Testis (tissue), 2 donors: ENCODE data around the gene RASGEF1B.

Experiments
- POLR2A ChIP-seq: fragments of 450-650 bp; IDR thresholded peaks from one replicate; pipeline ENCODE4 v1.6.1; 2017; ENCODE audit warnings: antibody characterized with exemption, mild to moderate bottlenecking, moderate library complexity
- TF ChIP-seq, protein P1 (sequence below), 3 experiments: fragments of 450-650 bp in 2 of 3; fragments of 200-600 bp in 1 of 3; sonication (generic) in 1 of 3; IDR thresholded peaks; one replicate each; pipeline ENCODE4 v1.5.1; 2016 to 2019; ENCODE audit warnings: antibody characterized with exemption in 3 of 3, mild to moderate bottlenecking in 2 of 3, moderate library complexity in 1 of 3

- TF ChIP-seq, protein P1, sequence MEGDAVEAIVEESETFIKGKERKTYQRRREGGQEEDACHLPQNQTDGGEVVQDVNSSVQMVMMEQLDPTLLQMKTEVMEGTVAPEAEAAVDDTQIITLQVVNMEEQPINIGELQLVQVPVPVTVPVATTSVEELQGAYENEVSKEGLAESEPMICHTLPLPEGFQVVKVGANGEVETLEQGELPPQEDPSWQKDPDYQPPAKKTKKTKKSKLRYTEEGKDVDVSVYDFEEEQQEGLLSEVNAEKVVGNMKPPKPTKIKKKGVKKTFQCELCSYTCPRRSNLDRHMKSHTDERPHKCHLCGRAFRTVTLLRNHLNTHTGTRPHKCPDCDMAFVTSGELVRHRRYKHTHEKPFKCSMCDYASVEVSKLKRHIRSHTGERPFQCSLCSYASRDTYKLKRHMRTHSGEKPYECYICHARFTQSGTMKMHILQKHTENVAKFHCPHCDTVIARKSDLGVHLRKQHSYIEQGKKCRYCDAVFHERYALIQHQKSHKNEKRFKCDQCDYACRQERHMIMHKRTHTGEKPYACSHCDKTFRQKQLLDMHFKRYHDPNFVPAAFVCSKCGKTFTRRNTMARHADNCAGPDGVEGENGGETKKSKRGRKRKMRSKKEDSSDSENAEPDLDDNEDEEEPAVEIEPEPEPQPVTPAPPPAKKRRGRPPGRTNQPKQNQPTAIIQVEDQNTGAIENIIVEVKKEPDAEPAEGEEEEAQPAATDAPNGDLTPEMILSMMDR (IDR thresholded peaks at IDR 0.05) = no peak
- no peak for TF ChIP-seq POLR2A
These were observed 28.1 kb upstream of the RASGEF1B start for GRCh38 chr4:81499840-81500239.
